Lower leg skin (tissue), 3 donors: Measurements from ENCODE around the gene PTPRU.

Experiments used
- CTCF ChIP-seq, 3 donors: fragments of 450-650 bp; IDR thresholded peaks; one replicate each; pipeline ENCODE4 v1.5.1; 2016; ENCODE audit warnings: antibody characterized with exemption in 3 of 3, mild to moderate bottlenecking in 3 of 3, moderate library complexity in 2 of 3
- POLR2A ChIP-seq, 2 donors: fragments of 450-650 bp; IDR thresholded peaks; one replicate each; pipeline ENCODE4 v1.6.1; 2016 to 2017; ENCODE audit warnings: antibody characterized with exemption in 2 of 2, mild to moderate bottlenecking in 1 of 2, moderate library complexity in 1 of 2

GRCh38 chr1:29240400-29240837, 4.1 kb downstream of the PTPRU start:
- TF ChIP-seq CTCF (IDR thresholded peaks at IDR 0.05), result no peak
- TF ChIP-seq POLR2A (IDR thresholded peaks at IDR 0.05), result no peak
